NCI-H69 (cell line): Measurements from ENCODE around the gene TTPAL.
A peak's percentile ranks its signal among the peaks of the same experiment; 100 is the strongest.

ENCODE experiments used
- DNase-seq: peaks from one replicate; lab custom pipeline; 2025; lab: John Stamatoyannopoulos, UW

TTPAL gene

GRCh38 chr20:44475694-44476560 lies at the start of gene TTPAL:
TTPAL (plus strand) TSS chr20:44475874; CDS start chr20:44480000, 4,126 bp downstream.
- DNase-seq, result peak; percentile 91

- DNase-seq, result no peak
Observed at GRCh38 chr20:44425923-44426322, 49.8 kb upstream of the TTPAL start.

- no peak for DNase-seq
Observed at GRCh38 chr20:44426879-44427790, 48.5 kb upstream of the TTPAL start.

GRCh38 chr20:44427804-44428173 lies 47.9 kb upstream of the TTPAL start:
- DNase-seq, result no peak

GRCh38 chr20:44428174-44429016 lies 47.3 kb upstream of the TTPAL start:
- no peak for DNase-seq

- no peak for DNase-seq
Observed at GRCh38 chr20:44429017-44429339, 46.7 kb upstream of the TTPAL start.

GRCh38 chr20:44429419-44430269 lies 46.0 kb upstream of the TTPAL start:
- DNase-seq, result no peak

- no peak for DNase-seq
Observed at GRCh38 chr20:44430270-44431065, 45.2 kb upstream of the TTPAL start.

GRCh38 chr20:44431118-44431501 lies 44.6 kb upstream of the TTPAL start:
- no peak for DNase-seq

- no peak for DNase-seq
Observed at GRCh38 chr20:44431502-44432234, 44.0 kb upstream of the TTPAL start.

GRCh38 chr20:44432618-44433577 lies 42.8 kb upstream of the TTPAL start:
- no peak for DNase-seq

- no peak for DNase-seq
Observed at GRCh38 chr20:44433751-44434538, 41.7 kb upstream of the TTPAL start.

- DNase-seq, result no peak
Observed at GRCh38 chr20:44435630-44436335, 39.9 kb upstream of the TTPAL start.

- DNase-seq, result peak; percentile 2
Observed at GRCh38 chr20:44436393-44436792, 39.3 kb upstream of the TTPAL start.

GRCh38 chr20:44437497-44437896 lies 38.2 kb upstream of the TTPAL start:
- DNase-seq, result no peak

- DNase-seq, result no peak
Observed at GRCh38 chr20:44438782-44439181, 36.9 kb upstream of the TTPAL start.

- no peak for DNase-seq
Observed at GRCh38 chr20:44439318-44439717, 36.4 kb upstream of the TTPAL start.
